Activated CD4-positive, alpha-beta memory T cell treated with anti-CD3 and anti-CD28 coated beads, Interleukin-2, amount 10 ng/mL, durations not matched to agents 7 days and 5 days (primary cell): ENCODE measurements around the gene ELF2. TPM values are rescaled to one million over a fixed set of nuclear protein-coding genes. Genes with fewer than 3 reads are reported as not detected.
"Not testable (repeated sequence)": the region's sequence is repeated elsewhere in the genome, so short reads cannot be mapped to it uniquely, and the experiment has no call there.

Source experiments
- CTCF ChIA-PET: fragments of 350-600 bp; sonication (Branson Sonifier 250); formaldehyde crosslinking; loops from one replicate; lab custom pipeline; 2021; ENCODE audit warnings: antibody characterized with exemption, inconsistent platforms; lab: Charles Lee
- POLR2A ChIA-PET: fragments of 350-600 bp; sonication (Branson Sonifier 250); formaldehyde crosslinking; loops from one replicate; lab custom pipeline; 2021; ENCODE audit warnings: antibody characterized with exemption; lab: Charles Lee
- DNase-seq: peaks from one replicate; pipeline ENCODE4 v3.0.0-alpha.2; 2020
- H3K27ac Mint-ChIP-seq: one replicate; pipeline ENCODE4 v1.8.0; 2021; ENCODE audit warnings: mild to moderate bottlenecking, mixed read lengths
- H3K27me3 Mint-ChIP-seq: one replicate; pipeline ENCODE4 v1.8.0; 2021; ENCODE audit warnings: mixed read lengths
- H3K36me3 Mint-ChIP-seq: one replicate; pipeline ENCODE4 v1.8.0; 2021; ENCODE audit warnings: low read depth, mixed read lengths
- H3K4me1 Mint-ChIP-seq: one replicate; pipeline ENCODE4 v1.8.0; 2021; ENCODE audit warnings: mixed read lengths
- H3K4me3 Mint-ChIP-seq: one replicate; pipeline ENCODE4 v1.8.0; 2021; ENCODE audit warnings: mild to moderate bottlenecking, mixed read lengths
- H3K9me3 Mint-ChIP-seq: one replicate; pipeline ENCODE4 v1.8.0; 2021; ENCODE audit warnings: mixed read lengths
- total RNA-seq, 2 experiments: library from RNA; stranded (reverse); gene quantifications; one replicate each; pipeline ENCODE4 v1.2.3, GENCODE V29; 2021

The ELF2 gene
- total RNA-seq, 2 experiments from 2014 or later = 35.2 to 39.5 TPM

GRCh38 chr4:139176302-139177048 is 543 bp downstream of the ELF2 start:
- Mint-ChIP-seq H3K27me3 (peaks cover 19% of the 10 kb centered on the region), H3K9me3 (no peaks in the 10 kb centered on the region), H3K4me1 (peaks cover 26% of the 10 kb centered on the region), H3K36me3 (no peaks in the 10 kb centered on the region), H3K4me3 (peak overlapping the region; percentile 85), H3K27ac (peak overlapping the region; percentile 69)
- peak; percentile 67 for DNase-seq
- POLR2A ChIA-PET = interaction anchor here (0.8 to 4.4 kb wide), 8 partner anchors 13 to 277 kb away, joined by 3 to 67 read pairs (median 8); partner anchors contain the start of genes NAA15, NDUFC1 and NOCT
- CTCF ChIA-PET = interaction anchor here (0.6 to 3.1 kb wide), 9 partner anchors 9 to 383 kb away, joined by 3 to 14 read pairs (median 4); partner anchors contain the start of genes NAA15, NDUFC1 and NOCT

DNA sequence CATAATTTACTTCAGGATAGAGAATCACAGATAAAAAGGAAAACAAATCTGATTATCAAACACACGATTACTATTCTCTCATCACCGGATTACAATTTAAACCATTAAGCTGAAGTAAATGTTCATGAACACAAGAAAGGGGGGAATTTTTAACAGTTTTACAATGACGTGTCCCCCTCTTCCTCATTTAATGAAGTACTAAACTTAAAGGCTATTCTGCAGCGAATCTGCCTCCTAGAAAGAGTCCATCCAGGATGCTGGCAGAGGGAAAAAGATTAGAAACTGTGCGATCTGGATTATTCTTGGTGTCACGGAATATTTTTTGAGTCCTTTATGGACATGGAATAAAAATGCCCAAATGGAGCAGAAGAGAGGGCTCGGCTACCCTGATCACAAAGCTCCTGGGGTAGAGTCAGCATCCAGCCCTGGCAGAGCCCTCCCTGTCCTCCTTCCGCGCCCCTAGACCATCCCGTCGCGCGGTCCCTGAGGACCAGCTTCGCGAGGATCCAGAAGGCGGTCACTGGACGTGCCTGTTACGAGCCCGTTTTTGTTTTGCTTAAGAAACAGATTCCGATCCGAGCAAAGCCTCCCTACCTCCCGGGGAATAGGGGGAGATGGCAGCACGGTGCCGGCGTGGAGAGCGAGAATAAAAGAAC is 1.2 kb downstream of the ELF2 start:
- no peak for DNase-seq
- Mint-ChIP-seq H3K9me3 (no peaks in the 10 kb centered on the region), H3K36me3 (no peaks in the 10 kb centered on the region), H3K4me1 (peaks cover 26% of the 10 kb centered on the region), H3K27ac (peak overlapping the region; percentile 54), H3K4me3 (peak overlapping the region; percentile 85), H3K27me3 (peaks cover 18% of the 10 kb centered on the region)
- ChIA-PET CTCF (interaction anchor here (0.6 to 3.1 kb wide), 7 partner anchors 8 to 383 kb away, joined by 3 to 14 read pairs (median 4); partner anchors contain the start of genes NAA15, NDUFC1 and NOCT), POLR2A (interaction anchor here (0.8 to 4.4 kb wide), 6 partner anchors 14 to 277 kb away, joined by 3 to 67 read pairs (median 5); partner anchors contain the start of genes NAA15 and NDUFC1)

- no peak overlapping the region for H3K4me3 Mint-ChIP-seq
- H3K27me3 Mint-ChIP-seq = peaks cover 10% of the 10 kb centered on the region
- no peaks in the 10 kb centered on the region for H3K9me3 Mint-ChIP-seq
- H3K4me1 Mint-ChIP-seq = peaks cover 21% of the 10 kb centered on the region
- no peaks in the 10 kb centered on the region for H3K36me3 Mint-ChIP-seq
- H3K27ac Mint-ChIP-seq = no peak overlapping the region
- ChIA-PET POLR2A (no interaction called here), CTCF (interaction anchor here (0.5 to 2.5 kb wide), 8 partner anchors 11 to 494 kb away, joined by 3 to 8 read pairs (median 3); no protein-coding TSS in a partner anchor)
- DNase-seq = no peak
Observed at GRCh38 chr4:139171876-139172691, 4.9 kb downstream of the ELF2 start.

DNA sequence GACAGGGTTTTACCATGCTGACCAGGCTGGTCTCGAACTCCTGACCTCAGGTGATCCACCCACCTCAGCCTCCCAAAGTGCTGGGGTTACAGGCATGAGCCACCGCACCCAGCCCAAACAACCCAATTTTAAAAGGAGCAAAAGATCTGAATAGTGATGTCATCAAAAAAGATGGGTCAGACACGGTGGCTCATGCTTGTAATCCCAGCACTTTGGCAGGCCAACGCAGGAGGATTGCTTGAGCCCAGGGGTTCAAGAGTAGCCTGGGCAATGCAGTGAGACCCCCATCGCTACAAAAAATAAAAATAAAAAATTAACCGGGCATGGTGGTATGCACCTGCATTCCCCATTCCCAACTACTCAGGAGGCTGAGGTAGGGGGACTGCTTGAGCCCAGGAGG is 6.1 kb downstream of the ELF2 start:
- Mint-ChIP-seq H3K4me1 (peaks cover 20% of the 10 kb centered on the region), H3K27ac (no peak overlapping the region), H3K4me3 (no peak overlapping the region), H3K36me3 (no peaks in the 10 kb centered on the region), H3K9me3 (no peaks in the 10 kb centered on the region), H3K27me3 (peaks cover 9% of the 10 kb centered on the region)
- POLR2A ChIA-PET = no interaction called here
- no peak for DNase-seq
- CTCF ChIA-PET = interaction anchor here (0.7 to 1.1 kb wide), 2 partner anchors 71 to 148 kb away, joined by 3 to 5 read pairs; no protein-coding TSS in a partner anchor

DNA sequence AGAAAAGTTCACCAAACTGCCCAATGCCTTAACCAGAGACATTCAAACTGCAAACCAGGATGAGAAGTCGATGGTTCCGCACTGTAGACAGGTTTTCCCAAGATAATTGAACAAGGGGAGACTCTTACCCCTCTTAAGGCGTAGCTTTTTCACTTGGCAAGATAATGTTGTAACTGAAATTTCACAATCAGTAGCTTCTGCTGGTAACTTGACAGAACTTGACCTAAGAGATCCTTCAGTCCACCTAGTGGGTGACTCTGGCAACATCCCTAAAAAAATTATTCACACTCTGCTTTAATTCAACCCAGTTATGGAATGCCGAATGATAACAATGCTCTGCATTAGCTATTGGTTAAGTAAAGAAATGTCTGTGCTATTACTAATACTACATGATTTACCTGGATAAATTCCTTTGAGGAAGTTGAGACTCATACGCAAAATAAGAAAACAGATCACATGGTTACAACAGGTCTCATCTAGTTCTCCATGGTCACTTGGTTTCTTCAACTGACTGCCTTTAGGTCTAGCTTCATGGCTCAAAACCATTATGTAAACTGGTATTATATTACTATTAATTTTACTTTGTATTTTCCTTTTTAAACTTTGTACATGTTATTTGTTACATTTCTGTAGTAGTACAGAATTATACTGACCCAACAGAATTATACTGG is 9.1 kb downstream of the ELF2 start:
- Mint-ChIP-seq H3K27ac (no peak overlapping the region), H3K9me3 (no peaks in the 10 kb centered on the region), H3K27me3 (no peaks in the 10 kb centered on the region), H3K36me3 (no peaks in the 10 kb centered on the region), H3K4me3 (no peak overlapping the region), H3K4me1 (peaks cover 20% of the 10 kb centered on the region)
- no peak for DNase-seq
- CTCF ChIA-PET = interaction anchor here (0.8 to 1.2 kb wide), 4 partner anchors 8 to 137 kb away, joined by 3 to 5 read pairs (median 3); no protein-coding TSS in a partner anchor
- POLR2A ChIA-PET = no interaction called here

- ChIA-PET CTCF (interaction anchor here (0.6 kb wide), 1 partner anchor 78 kb away, joined by 3 read pairs; no protein-coding TSS in a partner anchor), POLR2A (no interaction called here)
- H3K9me3 Mint-ChIP-seq = no peaks in the 10 kb centered on the region
- H3K4me3 Mint-ChIP-seq = no peak overlapping the region
- H3K36me3 Mint-ChIP-seq = peaks cover 2% of the 10 kb centered on the region
- peaks cover 13% of the 10 kb centered on the region for H3K4me1 Mint-ChIP-seq
- no peak overlapping the region for H3K27ac Mint-ChIP-seq
- no peak for DNase-seq
- H3K27me3 Mint-ChIP-seq = no peaks in the 10 kb centered on the region
Observed at GRCh38 chr4:139164731-139165130, 12.3 kb downstream of the ELF2 start.

- Mint-ChIP-seq H3K27ac (no peak overlapping the region), H3K27me3 (no peaks in the 10 kb centered on the region), H3K36me3 (peaks cover 2% of the 10 kb centered on the region), H3K4me3 (no peak overlapping the region), H3K9me3 (no peaks in the 10 kb centered on the region), H3K4me1 (peaks cover 13% of the 10 kb centered on the region)
- DNase-seq = no peak
- ChIA-PET CTCF (no interaction called here), POLR2A (no interaction called here)
Observed at GRCh38 chr4:139163806-139164206, 13.2 kb downstream of the ELF2 start.

GRCh38 chr4:139157977-139158376 is 19.0 kb downstream of the ELF2 start:
- CTCF ChIA-PET, H3K36me3 Mint-ChIP-seq, H3K9me3 Mint-ChIP-seq, POLR2A ChIA-PET, H3K4me3 Mint-ChIP-seq, H3K4me1 Mint-ChIP-seq, H3K27me3 Mint-ChIP-seq, H3K27ac Mint-ChIP-seq, DNase-seq: not testable (repeated sequence)

- Mint-ChIP-seq H3K4me3 (no peak overlapping the region), H3K27me3 (peaks cover 2% of the 10 kb centered on the region), H3K36me3 (no peaks in the 10 kb centered on the region), H3K9me3 (no peaks in the 10 kb centered on the region), H3K27ac (no peak overlapping the region), H3K4me1 (no peaks in the 10 kb centered on the region)
- DNase-seq = no peak
- ChIA-PET CTCF (interaction anchor here (0.6 to 1.2 kb wide), 2 partner anchors 55 to 125 kb away, joined by 3 read pairs; no protein-coding TSS in a partner anchor), POLR2A (interaction anchor here (1.1 kb wide), 1 partner anchor 23 kb away, joined by 3 read pairs; no protein-coding TSS in a partner anchor)
Observed at GRCh38 chr4:139154952-139155557, 22.0 kb downstream of the ELF2 start.

- Mint-ChIP-seq H3K4me1 (no peaks in the 10 kb centered on the region), H3K27me3 (peaks cover 2% of the 10 kb centered on the region), H3K9me3 (no peaks in the 10 kb centered on the region), H3K4me3 (no peak overlapping the region), H3K36me3 (no peaks in the 10 kb centered on the region), H3K27ac (no peak overlapping the region)
- POLR2A ChIA-PET = interaction anchor here (1.1 kb wide), 1 partner anchor 23 kb away, joined by 3 read pairs; no protein-coding TSS in a partner anchor
- no peak for DNase-seq
- CTCF ChIA-PET = interaction anchor here (0.6 to 2.1 kb wide), 3 partner anchors 124 to 141 kb away, joined by 3 to 5 read pairs (median 4); no protein-coding TSS in a partner anchor
Observed at GRCh38 chr4:139154538-139154937, 22.5 kb downstream of the ELF2 start.

DNA sequence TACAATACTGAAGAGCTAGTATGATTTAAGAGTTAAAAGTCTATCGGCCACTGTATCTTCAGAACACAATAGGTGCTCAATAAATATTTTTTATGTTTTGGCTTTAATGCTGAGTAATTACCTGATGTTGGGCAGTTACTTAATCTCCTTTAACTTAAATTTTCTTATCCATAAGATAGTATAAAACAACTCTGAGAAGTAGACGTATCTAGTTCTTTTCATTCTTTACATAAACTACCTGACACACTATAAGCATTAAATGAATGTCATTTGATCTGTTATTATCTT is 22.9 kb downstream of the ELF2 start:
- CTCF ChIA-PET = interaction anchor here (1.0 to 2.1 kb wide), 2 partner anchors 124 to 142 kb away, joined by 4 to 5 read pairs; no protein-coding TSS in a partner anchor

More for the DNA sequence above, 22.9 kb downstream of the ELF2 start:
- POLR2A ChIA-PET = interaction anchor here (1.1 kb wide), 1 partner anchor 24 kb away, joined by 3 read pairs; no protein-coding TSS in a partner anchor
- DNase-seq = no peak
- Mint-ChIP-seq H3K36me3 (no peaks in the 10 kb centered on the region), H3K4me1 (no peaks in the 10 kb centered on the region), H3K4me3 (no peak overlapping the region), H3K27ac (no peak overlapping the region), H3K9me3 (no peaks in the 10 kb centered on the region), H3K27me3 (peaks cover 2% of the 10 kb centered on the region)
